Measurements from ENCODE around the gene PLAAT4. TPM values are rescaled to one million over a fixed set of nuclear protein-coding genes. Genes with fewer than 3 reads are reported as not detected.

The PLAAT4 gene, protein sequence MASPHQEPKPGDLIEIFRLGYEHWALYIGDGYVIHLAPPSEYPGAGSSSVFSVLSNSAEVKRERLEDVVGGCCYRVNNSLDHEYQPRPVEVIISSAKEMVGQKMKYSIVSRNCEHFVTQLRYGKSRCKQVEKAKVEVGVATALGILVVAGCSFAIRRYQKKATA
- total RNA-seq: 10 to 100 TPM in 2 of 6 donors, 1 to 10 TPM in 4; 3.3 to 32.4 (median 5.7) TPM
- 10 to 100 TPM; 13.5 to 16.2 TPM for polyA plus RNA-seq

DNA sequence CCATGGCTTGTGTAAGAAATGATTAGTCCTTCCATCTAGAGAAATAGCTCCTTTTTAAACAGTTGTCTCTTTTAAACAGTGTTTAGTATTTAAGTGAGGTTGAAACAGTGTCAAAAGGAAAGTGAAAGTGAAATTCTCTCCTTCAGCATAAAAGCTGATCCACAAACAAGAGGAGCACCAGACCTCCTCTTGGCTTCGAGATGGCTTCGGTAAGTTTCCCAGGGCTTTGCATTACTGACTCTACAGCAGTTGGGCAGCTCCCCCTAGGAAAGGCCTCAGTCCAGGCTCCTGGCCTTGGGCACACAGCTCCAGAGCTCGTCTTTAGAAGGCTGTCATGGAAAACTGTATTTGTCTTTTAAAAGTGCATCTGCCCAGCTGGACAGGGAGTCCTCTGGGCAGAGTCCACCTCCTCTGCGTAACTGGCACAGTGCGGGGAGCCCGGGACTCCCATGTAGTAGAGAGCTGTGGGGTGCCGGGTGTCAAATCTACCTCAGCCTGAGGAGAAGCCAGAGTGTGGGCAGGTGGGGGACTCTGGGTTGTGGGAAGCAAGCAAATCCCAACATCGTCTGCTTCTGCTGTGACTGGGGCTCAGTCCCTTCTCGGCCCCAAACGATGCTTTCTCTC is at the start of gene PLAAT4:
TSS of gene PLAAT4 (plus strand) at position 140 of the 624 bp plus-strand sequence. CDS start at position 201, 61 bp downstream.
- intact Hi-C loops (cut with DNase I): no loop called here
- TF ChIP-seq, protein P1, sequence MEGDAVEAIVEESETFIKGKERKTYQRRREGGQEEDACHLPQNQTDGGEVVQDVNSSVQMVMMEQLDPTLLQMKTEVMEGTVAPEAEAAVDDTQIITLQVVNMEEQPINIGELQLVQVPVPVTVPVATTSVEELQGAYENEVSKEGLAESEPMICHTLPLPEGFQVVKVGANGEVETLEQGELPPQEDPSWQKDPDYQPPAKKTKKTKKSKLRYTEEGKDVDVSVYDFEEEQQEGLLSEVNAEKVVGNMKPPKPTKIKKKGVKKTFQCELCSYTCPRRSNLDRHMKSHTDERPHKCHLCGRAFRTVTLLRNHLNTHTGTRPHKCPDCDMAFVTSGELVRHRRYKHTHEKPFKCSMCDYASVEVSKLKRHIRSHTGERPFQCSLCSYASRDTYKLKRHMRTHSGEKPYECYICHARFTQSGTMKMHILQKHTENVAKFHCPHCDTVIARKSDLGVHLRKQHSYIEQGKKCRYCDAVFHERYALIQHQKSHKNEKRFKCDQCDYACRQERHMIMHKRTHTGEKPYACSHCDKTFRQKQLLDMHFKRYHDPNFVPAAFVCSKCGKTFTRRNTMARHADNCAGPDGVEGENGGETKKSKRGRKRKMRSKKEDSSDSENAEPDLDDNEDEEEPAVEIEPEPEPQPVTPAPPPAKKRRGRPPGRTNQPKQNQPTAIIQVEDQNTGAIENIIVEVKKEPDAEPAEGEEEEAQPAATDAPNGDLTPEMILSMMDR (IDR thresholded peaks at IDR 0.05): no peak
- Histone ChIP-seq H3K27ac (peak within 1 kb of the TSS; percentile 40 to 90 (median 66)), H3K4me3 (peak within 1 kb of the TSS in 3 of 4 donors; percentile 6 to 46 (median 30)), H3K36me3 (no peaks in the 10 kb centered on the region), H3K27me3 (no peaks in the 10 kb centered on the region), H3K4me1 (peaks cover 4 to 16% (median 10%) of the 10 kb centered on the region in 3 donors), H3K9me3 (no peaks in the 10 kb centered on the region)
- DNase-seq (peak in 5 of 6 donors; percentile 16 to 68 (median 31)), FAIRE-seq (no peak), ATAC-seq (peak; percentile 65 to 81 (median 74))
- 27 to 31% methylated on average over 10 of the region's 10 CpGs for WGBS, 2 donors

DNA sequence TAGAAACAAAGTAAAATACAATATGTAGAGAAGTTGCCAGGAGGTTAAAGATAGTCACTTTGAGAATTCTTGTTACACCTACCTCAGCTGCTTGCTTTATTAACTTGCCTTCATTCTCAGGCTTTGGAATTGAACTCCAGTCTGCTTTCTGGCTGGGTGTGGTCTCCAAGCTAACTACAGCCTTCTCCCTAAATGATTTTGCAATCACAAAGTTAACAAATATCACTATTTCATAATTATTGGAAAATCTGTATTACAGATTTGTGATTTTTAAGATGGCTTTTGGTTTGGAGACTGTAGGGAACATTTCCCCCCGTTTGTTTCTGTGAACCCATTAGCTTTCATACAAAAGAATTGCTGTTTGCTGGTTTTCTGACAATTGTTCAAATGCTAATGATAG is 47.8 kb upstream of the PLAAT4 start:
- DNase-seq (no peak), FAIRE-seq (no peak), ATAC-seq (no peak)
- no peaks in the 10 kb centered on the region for H3K27me3 ChIP-seq
- intact Hi-C loops (cut with DNase I): no loop called here
- WGBS, 2 donors: 35 to 38% methylated on average over 1 of the region's 1 CpG
- H3K4me3 ChIP-seq: peak overlapping the region in 1 of 4 donors; percentile 60
- H3K36me3 ChIP-seq: no peaks in the 10 kb centered on the region
- peak overlapping the region in 2 of 4 donors; percentile 49 to 85 for H3K27ac ChIP-seq
- TF ChIP-seq, protein P1 (IDR thresholded peaks at IDR 0.05): no peak
- H3K9me3 ChIP-seq: no peaks in the 10 kb centered on the region
- H3K4me1 ChIP-seq: peaks cover under 1 to 19% (median 7%) of the 10 kb centered on the region in 3 donors

DNA sequence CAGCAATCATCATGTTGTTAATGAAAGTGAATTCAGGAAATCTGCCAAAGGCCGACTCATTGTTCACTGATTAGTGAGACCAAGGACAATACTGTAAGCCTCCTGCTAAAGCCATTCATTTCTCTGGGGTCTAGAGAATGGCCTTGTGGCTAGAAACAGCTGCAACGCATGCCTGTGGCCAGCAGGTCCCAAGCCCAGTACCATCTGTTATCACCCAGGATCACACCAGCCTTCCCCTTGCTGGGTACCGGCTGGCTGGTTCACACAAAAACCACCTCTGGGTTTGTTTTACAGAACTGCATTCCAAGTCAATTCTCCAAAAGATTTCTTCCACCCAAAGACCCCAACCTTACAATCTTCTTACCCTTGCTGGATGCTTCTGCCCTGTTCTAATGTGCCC is 46.7 kb upstream of the PLAAT4 start:
- no peaks in the 10 kb centered on the region for H3K27me3 ChIP-seq
- 17 to 18% methylated on average over 3 of the region's 3 CpGs for WGBS, 2 donors
- TF ChIP-seq, protein P1 (IDR thresholded peaks at IDR 0.05): no peak
- H3K9me3 ChIP-seq: no peaks in the 10 kb centered on the region
- ATAC-seq (peak; percentile 44 to 64 (median 62)), DNase-seq (peak in 4 of 6 donors; percentile 38 to 63 (median 51)), FAIRE-seq (no peak)
- intact Hi-C loops (cut with DNase I): no loop called here
- peak overlapping the region in 3 of 4 donors; percentile 66 to 85 (median 83) for H3K27ac ChIP-seq
- no peaks in the 10 kb centered on the region for H3K36me3 ChIP-seq
- peak overlapping the region; percentile 38 to 60 (median 50) for H3K4me3 ChIP-seq
- H3K4me1 ChIP-seq: peaks cover 11 to 27% (median 18%) of the 10 kb centered on the region in 3 donors

DNA sequence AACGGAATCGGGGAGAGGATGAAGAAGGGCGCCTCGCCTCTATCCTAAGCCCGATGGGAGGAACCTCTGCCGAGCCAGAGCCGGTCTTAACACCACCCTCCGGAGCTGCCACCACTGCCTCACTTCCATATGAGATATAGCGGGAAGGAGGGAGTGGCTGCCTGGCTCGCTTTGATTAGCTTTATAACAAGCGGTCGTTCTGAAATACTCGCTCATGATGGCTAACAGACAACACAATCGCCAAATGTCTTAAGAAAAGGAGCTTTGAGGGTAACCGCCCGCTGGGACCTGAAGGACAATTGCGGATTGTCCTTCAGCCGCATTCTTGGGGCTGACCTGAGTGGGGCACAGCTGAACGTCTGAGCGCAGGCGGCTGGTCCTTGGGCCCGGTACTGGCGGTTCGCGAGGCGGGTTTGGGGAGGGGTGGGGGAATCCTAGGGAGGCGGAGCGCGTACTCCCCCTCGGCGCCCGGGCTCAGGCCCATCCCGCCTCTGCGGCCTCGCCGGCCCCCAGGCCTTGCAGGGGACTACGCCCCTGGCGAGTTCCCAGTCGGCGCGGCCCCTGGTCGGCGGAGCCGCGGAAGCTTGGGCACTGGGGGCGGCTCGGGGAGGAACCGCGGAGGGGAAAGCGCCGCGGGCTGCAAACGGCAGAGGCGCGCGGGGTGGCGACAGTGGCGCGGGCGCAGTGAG is 45.9 kb upstream of the PLAAT4 start, which contains the start of gene PLAAT5:
TSS of gene PLAAT5 (minus strand) at position 617 of the 689 bp plus-strand sequence. CDS start at position 484, 133 bp downstream.
- TF ChIP-seq, protein P1 (IDR thresholded peaks at IDR 0.05): no peak
- WGBS, 2 donors: 5 to 6% methylated on average over 54 to 60 of the region's 60 CpGs
- H3K27me3 ChIP-seq: no peaks in the 10 kb centered on the region
- peak; percentile 42 to 54 (median 46) for ATAC-seq
- no peaks in the 10 kb centered on the region for H3K9me3 ChIP-seq
- peak within 1 kb of the TSS; percentile 38 to 60 (median 50) for H3K4me3 ChIP-seq
- intact Hi-C loops (cut with DNase I): no loop called here
- H3K4me1 ChIP-seq: peaks cover 11 to 31% (median 25%) of the 10 kb centered on the region in 3 donors
- no peaks in the 10 kb centered on the region for H3K36me3 ChIP-seq
- no peak for FAIRE-seq
- peak in 4 of 6 donors; percentile 32 to 77 (median 63) for DNase-seq
- H3K27ac ChIP-seq: peak within 1 kb of the TSS; percentile 38 to 85 (median 74)

Measured in pancreas (tissue), 10 donors.